Stimulated activated CD8-positive, alpha-beta memory T cell treated with anti-CD3 and anti-CD28 coated beads, Interleukin-2, amount 100 ng/mL, for 1 hour (primary cell): Measurements from ENCODE around the gene GPR37.

Experiments
- DNase-seq, 2 donors: peaks; one replicate each; pipeline ENCODE4 v3.0.0-alpha.2; 2020; ENCODE audit warnings: low read depth in 2 of 2

GPR37 gene, protein sequence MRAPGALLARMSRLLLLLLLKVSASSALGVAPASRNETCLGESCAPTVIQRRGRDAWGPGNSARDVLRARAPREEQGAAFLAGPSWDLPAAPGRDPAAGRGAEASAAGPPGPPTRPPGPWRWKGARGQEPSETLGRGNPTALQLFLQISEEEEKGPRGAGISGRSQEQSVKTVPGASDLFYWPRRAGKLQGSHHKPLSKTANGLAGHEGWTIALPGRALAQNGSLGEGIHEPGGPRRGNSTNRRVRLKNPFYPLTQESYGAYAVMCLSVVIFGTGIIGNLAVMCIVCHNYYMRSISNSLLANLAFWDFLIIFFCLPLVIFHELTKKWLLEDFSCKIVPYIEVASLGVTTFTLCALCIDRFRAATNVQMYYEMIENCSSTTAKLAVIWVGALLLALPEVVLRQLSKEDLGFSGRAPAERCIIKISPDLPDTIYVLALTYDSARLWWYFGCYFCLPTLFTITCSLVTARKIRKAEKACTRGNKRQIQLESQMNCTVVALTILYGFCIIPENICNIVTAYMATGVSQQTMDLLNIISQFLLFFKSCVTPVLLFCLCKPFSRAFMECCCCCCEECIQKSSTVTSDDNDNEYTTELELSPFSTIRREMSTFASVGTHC

DNA sequence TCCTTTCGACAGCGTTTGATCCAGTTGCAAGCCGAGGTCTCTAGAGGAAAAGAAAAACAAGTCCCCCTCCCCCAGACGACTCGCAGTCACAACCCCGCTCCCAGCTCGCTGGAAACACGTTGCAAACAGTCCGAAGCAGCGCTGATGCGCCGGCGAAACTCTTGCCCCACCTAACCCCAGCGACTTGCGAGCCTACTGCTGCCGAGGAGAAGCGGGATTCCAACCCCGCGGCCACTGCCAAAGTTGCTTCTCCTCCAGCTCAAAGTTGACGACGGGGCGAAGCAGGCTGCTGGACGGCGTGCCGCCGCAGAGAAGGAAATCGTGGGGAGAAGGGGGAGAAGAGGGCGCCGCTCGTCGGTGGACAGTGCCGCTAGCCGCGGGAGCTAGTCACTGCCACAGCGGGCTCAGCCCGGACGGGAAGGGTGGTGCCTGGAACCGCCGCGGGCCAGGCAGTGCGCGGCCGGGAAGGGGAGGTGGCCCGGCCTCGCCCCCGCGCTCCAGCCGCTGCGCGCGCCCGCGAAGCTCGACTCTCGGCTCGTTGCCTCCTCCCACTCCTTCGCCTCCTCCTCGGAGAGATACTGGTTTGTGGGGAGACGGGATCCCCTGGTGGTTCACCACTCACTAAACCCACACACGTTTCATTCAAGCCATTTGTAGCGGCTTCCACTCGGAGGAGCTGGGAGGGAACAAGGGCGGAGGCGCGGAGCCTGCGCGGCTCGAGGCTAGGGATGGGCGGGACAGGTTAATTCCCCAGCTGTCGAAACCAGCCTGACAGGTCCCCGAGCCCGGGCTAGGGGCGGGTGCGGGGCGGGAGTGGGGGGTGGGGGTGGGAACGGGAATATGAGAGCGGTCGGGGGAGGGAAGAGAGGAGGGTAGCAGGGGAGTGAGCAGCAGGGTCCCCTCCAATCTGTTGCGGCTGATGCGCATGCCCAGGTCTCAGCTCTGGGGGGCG lies at the start of gene GPR37:
Gene GPR37, minus strand, starts transcription at position 392 of the 952 bp plus-strand sequence. CDS start 816 bp downstream, outside the sequence.
- DNase-seq: no peak

DNA sequence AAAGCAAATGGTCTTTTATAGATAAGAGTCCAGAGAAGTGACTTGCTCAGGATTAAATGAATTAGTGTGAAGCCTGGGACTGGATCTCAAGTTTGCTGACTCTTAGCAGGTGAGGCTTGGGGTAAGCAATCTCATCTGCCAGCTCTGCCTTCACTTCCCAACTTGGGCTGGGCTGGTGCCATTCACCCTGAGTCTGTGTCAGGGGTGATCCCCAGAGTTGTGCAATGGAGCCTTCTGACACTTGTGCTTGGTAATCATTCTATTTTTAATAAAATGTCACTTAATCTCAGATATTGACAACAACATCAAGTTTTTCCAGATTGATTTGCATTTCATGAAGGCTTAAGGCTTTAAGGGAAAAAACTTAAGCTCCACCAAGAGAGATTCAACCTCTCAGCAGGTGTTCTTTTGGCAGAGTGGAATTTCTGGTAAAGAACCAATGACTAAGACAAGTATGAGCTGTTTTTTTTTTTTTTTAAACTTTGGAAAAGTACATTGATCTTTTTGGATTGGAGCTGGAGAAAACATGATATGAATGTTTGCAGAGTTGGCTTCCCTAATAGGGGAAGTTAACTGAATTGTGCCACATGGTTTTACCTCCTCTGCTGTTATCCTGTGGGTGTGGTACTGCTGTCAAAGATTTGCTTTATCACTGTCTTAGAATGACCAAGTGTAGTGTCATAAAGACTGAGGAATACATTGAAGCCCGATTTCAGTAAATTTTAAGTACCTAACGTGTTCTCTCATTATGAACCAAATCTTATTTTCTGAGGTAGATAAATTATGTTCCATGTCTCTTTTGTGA lies 48.6 kb upstream of the GPR37 start:
- DNase-seq: no peak

DNA sequence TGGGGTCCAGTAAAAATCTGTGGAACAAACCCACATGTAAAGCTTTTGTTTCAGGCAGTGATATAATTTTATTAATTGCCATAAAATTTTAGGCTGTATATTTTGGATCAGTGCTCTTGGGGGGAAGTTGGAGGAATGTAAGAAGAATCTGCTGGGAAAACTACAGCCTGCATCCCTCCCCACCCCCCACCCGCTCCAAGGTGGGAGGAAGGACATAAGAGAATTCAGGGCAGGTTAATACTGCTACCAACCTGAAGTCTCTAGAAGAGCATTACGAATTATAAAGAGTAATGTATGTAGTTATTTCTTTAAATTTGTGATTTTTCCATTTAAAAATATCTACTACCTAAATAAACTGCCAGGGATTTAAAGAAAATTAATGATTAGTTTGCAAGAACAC lies 47.2 kb upstream of the GPR37 start:
- no peak for DNase-seq

DNA sequence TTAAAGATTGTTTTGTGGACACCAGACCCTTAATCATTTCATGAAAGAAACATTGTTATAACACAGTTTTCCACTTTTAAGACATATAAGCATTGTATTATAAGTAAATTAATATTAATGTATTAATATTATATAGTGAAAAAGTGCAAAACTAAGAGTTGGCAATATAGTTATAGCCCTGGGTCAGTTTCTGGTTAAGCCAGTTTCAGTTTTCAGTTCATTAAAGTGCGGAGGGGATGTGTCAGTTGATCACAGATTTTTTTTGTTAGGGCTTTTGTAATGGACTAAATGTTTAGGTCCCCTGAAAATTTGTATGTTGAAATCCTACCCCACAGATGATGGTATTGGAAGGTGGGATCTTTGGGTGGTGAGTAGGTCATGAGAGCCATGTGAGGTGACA lies 45.7 kb upstream of the GPR37 start:
- no peak for DNase-seq

DNA sequence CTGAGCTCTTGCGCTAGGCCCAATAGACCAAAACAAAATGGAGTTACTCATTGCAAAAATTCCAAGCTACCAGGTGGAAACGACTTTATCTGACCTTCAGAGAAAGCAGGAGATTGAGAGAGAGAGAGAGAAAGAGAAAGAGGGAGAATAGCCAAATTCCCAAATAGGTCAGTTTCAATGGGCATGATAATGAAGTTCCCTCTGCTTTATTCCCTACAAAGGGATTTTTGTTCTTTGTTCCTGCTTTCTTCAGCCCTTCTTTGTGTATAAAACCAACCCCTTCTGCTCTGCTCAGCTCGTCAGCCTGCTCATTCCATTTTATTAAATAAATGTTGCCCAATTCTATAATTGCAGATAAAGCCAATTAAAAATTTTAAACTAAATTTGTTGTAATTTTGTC lies 45.0 kb upstream of the GPR37 start:
- no peak for DNase-seq

DNA sequence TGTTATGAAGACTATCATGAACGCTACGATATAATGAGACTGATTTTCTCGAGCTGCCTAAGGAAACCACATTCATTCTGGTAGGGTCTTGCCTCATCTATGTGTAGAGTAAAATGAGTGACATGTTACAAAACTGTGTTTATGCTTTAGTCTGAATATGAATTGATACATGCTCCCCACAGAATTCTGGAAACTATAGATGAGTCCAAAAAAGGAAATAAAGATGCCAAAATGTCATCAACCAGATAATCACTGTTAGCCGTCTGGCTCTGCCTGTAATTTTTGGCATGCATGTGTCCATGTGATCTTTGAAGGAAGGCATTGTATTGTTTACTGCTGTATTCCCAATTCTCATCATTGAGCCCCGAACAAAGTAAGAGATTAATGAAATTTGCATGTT lies 42.6 kb upstream of the GPR37 start:
- no peak for DNase-seq

DNA sequence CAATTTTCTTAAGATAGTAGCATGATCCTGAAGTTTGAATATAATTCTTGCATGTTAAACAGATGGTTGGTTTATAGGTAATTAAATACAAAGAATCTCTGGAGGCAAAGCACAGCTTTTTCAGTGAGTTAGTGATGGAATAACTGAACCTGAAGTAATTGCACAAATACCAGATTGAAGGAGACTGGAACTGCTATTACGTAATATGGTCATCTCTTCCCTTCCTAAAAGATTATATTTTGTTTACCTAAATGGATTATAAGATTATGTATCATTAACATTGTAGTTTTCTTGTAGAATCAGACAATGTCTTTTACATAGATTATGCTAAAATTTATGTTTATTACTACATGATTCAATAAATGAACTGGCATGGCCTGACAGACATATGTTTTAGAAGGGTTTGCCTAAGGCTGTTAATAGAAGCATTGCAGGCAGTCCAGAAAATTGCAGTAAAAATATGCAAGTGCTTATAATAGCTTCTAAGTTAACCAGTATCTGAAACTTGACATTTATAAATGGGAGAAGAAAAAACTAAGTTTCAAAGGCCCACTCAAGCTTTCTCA lies 35.8 kb upstream of the GPR37 start:
- DNase-seq: no peak

DNA sequence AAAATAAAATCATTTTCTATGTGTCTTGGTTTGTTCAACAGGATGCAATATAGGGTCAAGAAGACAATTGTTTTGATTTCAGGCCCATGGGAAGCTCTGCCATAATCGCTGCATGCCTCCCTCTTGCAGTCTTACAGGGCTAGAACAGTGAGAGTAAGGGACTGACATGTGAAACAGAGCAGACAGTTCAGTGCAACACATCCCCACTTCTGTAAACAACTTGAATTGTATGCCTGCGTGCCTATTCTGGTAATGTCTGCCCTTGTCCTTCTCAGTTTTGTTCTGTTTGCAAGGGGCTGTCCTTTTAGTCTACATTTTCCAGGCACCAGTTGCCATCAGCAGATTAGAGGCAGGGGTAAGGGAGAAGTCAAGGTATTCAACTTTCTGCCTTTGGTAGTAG lies 34.8 kb upstream of the GPR37 start:
- no peak for DNase-seq

DNA sequence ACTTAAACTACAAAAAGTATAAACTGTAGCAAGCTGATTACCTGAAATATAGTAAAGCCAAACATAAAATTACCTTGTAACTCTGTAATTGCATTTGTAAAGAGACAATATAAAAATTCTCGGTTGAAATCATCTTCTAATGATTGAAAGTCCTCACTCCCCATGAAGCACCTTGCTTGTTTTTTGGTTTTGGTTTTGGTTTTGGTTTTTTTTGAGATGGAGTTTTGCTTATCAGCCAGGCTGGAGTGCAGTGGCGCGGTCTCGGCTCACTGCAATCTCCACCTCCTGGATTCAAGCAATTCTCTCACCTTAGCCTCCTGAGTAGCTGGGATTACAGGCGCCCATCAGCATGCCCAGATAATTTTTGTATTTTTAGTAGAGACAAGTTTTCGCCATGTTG lies 33.9 kb upstream of the GPR37 start:
- no peak for DNase-seq

DNA sequence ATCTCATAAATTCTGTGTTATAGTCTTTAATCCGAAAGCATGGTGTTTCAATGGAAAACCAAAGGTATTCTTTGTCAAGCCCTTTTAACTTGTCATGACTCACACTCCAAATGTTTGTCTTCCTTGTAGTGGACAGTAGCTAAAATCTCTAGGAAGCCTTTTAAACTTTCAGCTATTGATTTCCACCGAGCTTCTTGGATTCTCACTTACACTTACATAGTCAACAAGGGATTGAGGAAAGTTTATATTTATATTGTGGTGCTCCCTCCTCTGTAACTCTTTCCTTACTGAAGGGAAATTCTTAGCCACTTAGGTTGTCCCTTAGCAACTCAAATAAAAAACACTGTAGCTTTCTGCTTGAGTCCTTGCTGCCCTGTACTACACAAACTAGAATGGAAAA lies 31.2 kb upstream of the GPR37 start:
- no peak for DNase-seq

DNA sequence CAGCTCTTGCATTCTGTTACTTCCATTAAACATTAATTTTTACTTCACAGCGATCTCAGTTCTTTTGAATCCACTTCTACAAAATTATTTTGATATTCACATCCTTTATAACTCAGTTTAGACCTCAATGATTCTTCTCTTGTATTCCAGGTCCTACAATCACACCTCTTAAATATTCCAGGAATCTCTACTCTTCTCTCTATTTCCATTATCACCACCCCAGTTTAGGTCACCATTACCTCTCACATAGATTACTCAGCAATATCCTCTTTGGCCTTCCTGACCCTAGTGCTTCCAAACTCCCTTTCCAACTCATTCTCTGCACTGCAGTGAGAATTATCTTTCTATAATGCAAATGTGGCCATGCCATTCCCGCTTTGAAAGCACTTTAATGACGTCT lies 27.1 kb upstream of the GPR37 start:
- no peak for DNase-seq

DNA sequence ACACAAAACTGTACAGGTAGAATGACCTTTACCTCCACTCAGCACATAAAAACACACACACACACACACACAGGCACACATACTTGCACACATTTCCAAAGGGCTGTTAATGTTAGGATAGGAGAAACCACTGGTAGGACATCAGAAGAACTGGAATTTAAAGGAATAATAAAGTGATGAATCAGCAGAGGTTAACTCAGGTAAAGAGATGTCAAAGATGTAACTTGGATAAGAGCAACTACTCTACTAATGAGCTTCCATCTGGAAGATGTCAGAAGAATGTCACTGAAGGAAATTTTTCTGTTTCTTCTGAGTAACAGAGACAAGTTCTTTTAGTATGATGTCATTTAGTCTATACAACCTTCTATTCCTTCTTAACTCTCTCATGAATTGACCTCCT lies 26.4 kb upstream of the GPR37 start:
- no peak for DNase-seq

DNA sequence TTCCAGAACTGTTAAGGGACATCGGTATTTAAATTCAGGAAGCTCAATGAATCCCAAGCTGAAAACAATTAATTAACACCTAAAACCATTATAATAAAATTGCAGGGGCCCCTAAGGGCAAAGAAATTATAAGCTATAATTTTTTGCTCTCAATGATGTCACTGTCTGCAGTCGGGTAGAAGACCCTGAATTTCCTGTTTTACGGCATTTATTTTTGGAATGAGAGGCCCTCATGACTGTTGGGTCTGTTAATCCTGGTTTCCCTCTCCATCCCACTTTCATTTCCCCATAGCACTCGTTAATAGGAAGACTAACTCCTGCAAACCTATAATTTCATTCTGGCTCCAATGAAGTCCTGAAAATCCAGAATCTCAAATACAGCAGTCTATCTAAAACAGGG lies 25.8 kb upstream of the GPR37 start:
- no peak for DNase-seq

DNA sequence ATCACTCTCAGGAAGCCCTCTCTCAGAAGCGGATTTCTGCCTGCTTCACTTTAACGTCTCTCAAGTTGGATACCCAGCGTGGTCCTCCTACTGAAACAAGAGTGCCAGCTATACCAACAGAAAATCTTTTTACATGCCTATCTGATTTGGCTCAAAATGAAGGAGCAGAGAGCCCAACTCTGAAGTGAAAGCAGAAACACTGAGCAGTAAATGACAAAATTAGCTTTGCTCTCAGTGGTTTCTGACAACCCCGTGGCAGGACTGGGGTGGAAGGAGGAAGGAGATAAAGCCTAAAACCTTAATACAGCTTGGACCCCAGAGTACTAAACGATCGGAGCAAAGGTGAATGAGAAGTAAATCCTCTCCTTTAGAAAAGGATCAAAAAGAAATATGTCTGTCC lies 25.1 kb upstream of the GPR37 start:
- no peak for DNase-seq

DNA sequence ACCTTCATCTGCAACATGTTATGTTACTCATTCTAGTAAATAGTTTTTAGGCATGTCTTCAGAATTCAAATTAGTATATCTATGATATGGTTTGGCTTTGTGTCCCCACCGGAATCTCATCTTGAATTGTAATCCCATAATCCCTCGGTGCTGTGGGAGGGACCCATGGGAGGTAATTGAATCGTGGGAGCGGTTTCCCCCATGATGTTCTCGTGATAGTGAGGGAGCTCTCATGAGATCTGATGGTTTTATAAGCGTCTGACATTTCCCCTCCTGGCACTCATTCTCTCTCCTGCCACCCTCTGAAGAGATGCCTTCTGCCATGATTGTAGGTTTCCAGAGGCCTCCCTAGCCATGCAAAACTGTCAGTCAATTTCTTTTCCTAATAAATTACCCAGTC lies 20.4 kb upstream of the GPR37 start:
- no peak for DNase-seq

DNA sequence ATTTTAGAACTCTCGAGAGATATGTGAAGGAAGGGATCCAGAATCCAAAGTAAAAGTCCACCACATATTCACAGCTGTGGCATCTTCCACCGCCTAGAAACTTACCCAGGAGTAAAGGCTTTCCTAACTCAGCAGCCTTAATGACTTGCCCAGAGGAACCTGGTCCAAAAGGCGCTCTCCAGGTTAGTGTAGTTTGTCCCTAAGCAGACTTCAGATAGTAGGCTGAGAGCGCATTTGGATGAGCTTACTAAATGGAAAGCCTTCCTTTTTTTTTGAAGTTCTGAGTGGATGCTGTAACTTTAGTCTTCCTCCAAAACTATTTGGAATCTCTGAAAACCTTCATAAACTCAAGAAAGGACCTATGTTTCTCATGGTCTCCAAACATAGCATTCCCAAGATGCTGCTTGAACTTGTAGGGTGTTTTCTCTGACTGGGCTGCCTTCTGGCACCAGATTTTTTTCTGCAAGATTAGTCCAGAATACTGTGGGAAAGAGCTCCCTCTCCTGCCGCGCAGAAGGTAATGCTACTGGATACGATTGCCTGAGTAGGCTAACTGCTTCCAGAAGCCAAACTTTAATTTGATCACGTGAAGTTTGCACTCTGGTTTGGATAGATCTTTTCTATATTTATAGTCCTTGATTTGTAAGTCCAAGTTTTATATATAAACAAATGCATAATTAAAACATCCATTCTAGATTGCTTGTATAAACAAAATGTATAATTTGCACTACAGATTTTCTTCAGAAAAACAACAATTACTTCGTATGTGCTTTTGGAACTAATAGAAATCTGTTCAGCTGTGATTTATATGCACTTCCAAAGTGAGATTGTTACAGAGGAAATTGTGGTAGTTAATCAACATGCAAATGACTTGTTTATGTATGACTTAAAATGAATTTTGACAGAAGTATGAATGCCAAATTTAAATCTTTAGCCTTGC lies 19.6 kb upstream of the GPR37 start:
- no peak for DNase-seq

DNA sequence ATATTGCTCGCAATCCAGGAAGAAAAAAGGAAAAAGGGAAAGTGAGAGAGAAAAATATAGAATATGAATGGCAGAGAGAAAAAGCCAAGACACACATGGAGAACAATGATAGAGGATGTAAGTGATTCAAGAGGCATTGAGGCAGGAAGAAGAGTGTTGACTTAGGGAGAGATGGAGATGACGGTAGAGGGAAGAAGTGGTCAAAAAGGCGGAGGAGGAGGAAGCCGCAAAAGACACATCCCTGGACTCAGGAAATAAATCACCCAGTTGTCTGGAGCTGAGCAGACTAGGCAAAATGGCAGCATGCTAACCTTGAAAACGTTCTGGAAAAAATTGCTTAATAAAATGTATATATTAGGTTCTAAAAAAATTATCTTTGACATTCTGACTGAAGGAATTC lies 17.7 kb upstream of the GPR37 start:
- no peak for DNase-seq

DNA sequence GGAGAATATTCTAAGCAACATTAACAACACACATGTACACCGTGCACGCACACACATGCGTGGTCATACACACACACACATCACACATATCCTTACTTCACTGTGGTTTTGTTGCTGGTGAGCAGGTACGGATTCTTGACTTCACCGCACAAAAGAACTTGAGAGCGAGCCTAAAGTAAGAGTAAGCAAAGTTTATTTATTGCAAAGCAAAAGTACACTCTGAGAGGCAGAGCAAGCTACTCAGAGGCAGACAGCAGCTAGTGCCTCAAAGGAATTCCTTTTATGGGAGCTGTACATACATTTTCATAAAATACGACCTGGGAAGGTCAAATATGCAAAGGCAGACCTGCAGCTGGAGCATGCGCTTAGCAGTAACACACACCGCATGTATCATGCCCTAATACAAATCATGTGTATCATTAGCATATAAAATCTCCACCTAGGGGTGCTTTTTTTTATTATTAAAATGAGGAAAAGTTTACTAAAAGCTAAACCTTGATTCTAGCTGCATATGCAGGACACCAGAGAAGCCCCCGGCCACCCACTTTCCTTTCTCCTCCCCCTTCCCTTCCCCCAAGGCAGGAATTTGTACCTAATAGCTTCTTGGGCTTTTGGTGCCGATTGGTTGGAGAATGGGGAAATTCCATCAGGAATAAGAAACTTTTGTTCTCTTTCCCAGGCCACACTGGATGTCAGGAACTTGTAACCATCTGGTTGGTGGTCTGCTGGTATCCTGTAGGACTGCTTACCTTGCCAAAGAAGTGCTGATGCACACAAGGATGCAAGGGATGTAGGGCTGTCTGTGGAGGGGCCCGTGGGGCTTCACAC lies 16.5 kb upstream of the GPR37 start:
- no peak for DNase-seq

DNA sequence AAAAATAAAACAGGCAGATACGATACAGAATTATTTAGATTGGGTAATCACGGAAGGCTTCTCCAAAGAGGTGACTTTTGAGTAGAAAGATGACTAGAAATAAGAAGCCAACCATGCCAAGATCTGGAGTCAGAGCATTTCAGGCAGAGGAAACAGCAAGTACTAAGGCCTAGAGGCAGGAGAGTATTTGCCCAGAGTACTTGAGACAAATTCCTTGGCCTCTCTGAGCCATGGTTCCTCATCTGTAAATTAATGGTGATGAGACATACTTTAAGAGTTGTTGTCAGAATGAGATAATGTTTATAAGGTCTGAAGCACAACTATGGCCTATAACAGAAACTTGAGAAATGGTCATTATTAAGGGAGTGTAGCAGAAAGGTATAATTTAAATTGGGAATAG lies 15.8 kb upstream of the GPR37 start:
- DNase-seq: no peak
